Nephron (organoid): ENCODE data around the gene MYADML2.
"Not testable (repeated sequence)": the region's sequence is repeated elsewhere in the genome, so short reads cannot be mapped to it uniquely, and the experiment has no call there.

Source experiments
- H3K27ac Mint-ChIP-seq, 3 experiments: 2 replicates each; pipeline ENCODE4 v1.8.0; 2020; ENCODE audit warnings: mixed read lengths in 3 of 3, mild to moderate bottlenecking in 2 of 3, moderate library complexity in 1 of 3
- H3K27me3 Mint-ChIP-seq: 2 replicates; pipeline ENCODE4 v1.8.0; 2021; ENCODE audit warnings: low read depth, mild to moderate bottlenecking, moderate library complexity, mixed read lengths
- H3K36me3 Mint-ChIP-seq: 2 replicates; pipeline ENCODE4 v1.8.0; 2020; ENCODE audit warnings: low read depth, mixed read lengths
- H3K4me1 Mint-ChIP-seq: 2 replicates; pipeline ENCODE4 v1.8.0; 2020; ENCODE audit warnings: mixed read lengths
- H3K4me3 Mint-ChIP-seq, 3 experiments: 2 replicates each; pipeline ENCODE4 v1.8.0; 2020; ENCODE audit warnings: mild to moderate bottlenecking in 3 of 3, mixed read lengths in 3 of 3, moderate library complexity in 2 of 3
- H3K9me3 Mint-ChIP-seq: 2 replicates; pipeline ENCODE4 v1.8.0; 2020; ENCODE audit warnings: mixed read lengths
- CTCF ChIP-seq, 3 experiments: fragments of 200-600 bp; sonication (generic); IDR thresholded peaks; one replicate each; pipeline ENCODE4 v1.5.0; 2021; ENCODE audit warnings: antibody characterized with exemption in 3 of 3; ENCODE audit not compliant: unreplicated experiment in 3 of 3

MYADML2 gene

GRCh38 chr17:81984773-81985410 is 37.9 kb upstream of the MYADML2 start:
- H3K4me3 Mint-ChIP-seq = peak overlapping the region in 1 of 3 experiments; percentile 23
- no peaks in the 10 kb centered on the region for H3K27me3 Mint-ChIP-seq
- no peak for TF ChIP-seq CTCF (IDR thresholded peaks at IDR 0.05; ENCODE audit: unreplicated experiment in 3 of 3)
- H3K36me3 Mint-ChIP-seq = peaks cover 26% of the 10 kb centered on the region
- no peak overlapping the region for H3K27ac Mint-ChIP-seq
- no peaks in the 10 kb centered on the region for H3K4me1 Mint-ChIP-seq
- no peaks in the 10 kb centered on the region for H3K9me3 Mint-ChIP-seq

- peaks cover 8% of the 10 kb centered on the region for H3K4me1 Mint-ChIP-seq
- no peak for TF ChIP-seq CTCF (IDR thresholded peaks at IDR 0.05; ENCODE audit: unreplicated experiment in 3 of 3)
- H3K27me3 Mint-ChIP-seq = no peaks in the 10 kb centered on the region
- H3K9me3 Mint-ChIP-seq = no peaks in the 10 kb centered on the region
- H3K36me3 Mint-ChIP-seq = peaks cover 25% of the 10 kb centered on the region
- H3K4me3 Mint-ChIP-seq = no peak overlapping the region
- H3K27ac Mint-ChIP-seq = no peak overlapping the region
Measured at GRCh38 chr17:81983639-81984373, 36.8 kb upstream of the MYADML2 start.

- Mint-ChIP-seq H3K9me3 (no peaks in the 10 kb centered on the region), H3K27me3 (no peaks in the 10 kb centered on the region), H3K4me3 (no peak overlapping the region), H3K27ac (no peak overlapping the region), H3K4me1 (peaks cover 11% of the 10 kb centered on the region), H3K36me3 (peaks cover 25% of the 10 kb centered on the region)
- TF ChIP-seq CTCF (IDR thresholded peaks at IDR 0.05; ENCODE audit: unreplicated experiment in 3 of 3) = no peak
Measured at GRCh38 chr17:81983011-81983638, 36.1 kb upstream of the MYADML2 start.

- H3K27me3 Mint-ChIP-seq, H3K27ac Mint-ChIP-seq, H3K4me3 Mint-ChIP-seq, H3K9me3 Mint-ChIP-seq: not testable (repeated sequence)
- Mint-ChIP-seq H3K4me1 (peaks cover 11% of the 10 kb centered on the region), H3K36me3 (peaks cover 20% of the 10 kb centered on the region)
Measured at GRCh38 chr17:81981511-81981910, 34.5 kb upstream of the MYADML2 start.

GRCh38 chr17:81980707-81981343 is 33.8 kb upstream of the MYADML2 start:
- Mint-ChIP-seq H3K27ac (no peak overlapping the region), H3K4me3 (peak overlapping the region in 2 of 3 experiments; percentile 80 to 87)

More at GRCh38 chr17:81980707-81981343, 33.8 kb upstream of the MYADML2 start:
- no peaks in the 10 kb centered on the region for H3K27me3 Mint-ChIP-seq
- no peak for TF ChIP-seq CTCF (IDR thresholded peaks at IDR 0.05; ENCODE audit: unreplicated experiment in 3 of 3)
- peaks cover 16% of the 10 kb centered on the region for H3K4me1 Mint-ChIP-seq
- no peaks in the 10 kb centered on the region for H3K9me3 Mint-ChIP-seq
- H3K36me3 Mint-ChIP-seq = peaks cover 18% of the 10 kb centered on the region
